AG09309 (cell line): ENCODE data around the gene MACF1.

ENCODE experiments used
- DNase-seq: peaks from one replicate; pipeline ENCODE4 v3.0.0-alpha.2; 2010; ENCODE audit warnings: low read depth
- H3K4me3 ChIP-seq: 2 replicates; pipeline ENCODE4 v1.5.1; 2011; ENCODE audit warnings: mild to moderate bottlenecking, low read depth, low read length, moderate library complexity; ENCODE audit not compliant: control insufficient read depth
- CTCF ChIP-seq: IDR thresholded peaks from 2 replicates; pipeline ENCODE4 v1.5.1; 2011; ENCODE audit warnings: mild to moderate bottlenecking, low read depth, low read length, inconsistent platforms; ENCODE audit not compliant: insufficient read depth, control insufficient read depth; ENCODE audit errors: missing control alignments

The MACF1 gene

GRCh38 chr1:39407510-39407895, 203.0 kb downstream of the MACF1 start:
- DNase-seq: no peak
- no peak for TF ChIP-seq CTCF
- H3K4me3 ChIP-seq: no peak overlapping the region

GRCh38 chr1:39407896-39408640, 203.6 kb downstream of the MACF1 start:
- DNase-seq: no peak
- peak overlapping the region; percentile 46 for H3K4me3 ChIP-seq
- peak; percentile 11 for TF ChIP-seq CTCF

GRCh38 chr1:39408641-39409054, 204.2 kb downstream of the MACF1 start:
- DNase-seq: peak; percentile 82
- no peak for TF ChIP-seq CTCF
- H3K4me3 ChIP-seq: peak overlapping the region; percentile 76

- DNase-seq: no peak
- no peak for TF ChIP-seq CTCF
- peak overlapping the region; percentile 76 for H3K4me3 ChIP-seq
Observed at GRCh38 chr1:39409055-39409816, 204.7 kb downstream of the MACF1 start.

- H3K4me3 ChIP-seq: peak overlapping the region; percentile 76
- DNase-seq: peak; percentile 86
- peak; percentile 91 for TF ChIP-seq CTCF
Observed at GRCh38 chr1:39410915-39411436, 206.5 kb downstream of the MACF1 start.

- DNase-seq: no peak
- TF ChIP-seq CTCF: no peak
- peak overlapping the region; percentile 76 for H3K4me3 ChIP-seq
Observed at GRCh38 chr1:39411526-39412478, 207.3 kb downstream of the MACF1 start.
